SK-N-SH (cell line): ENCODE measurements around the gene TFAP2E. TPM values are rescaled to one million over a fixed set of nuclear protein-coding genes. Genes with fewer than 3 reads are reported as not detected.

Experiments used
- CTCF ChIA-PET: fragments of 300-600, 350-600 bp; formaldehyde crosslinking; extraction: SDS; loops from one replicate; lab custom pipeline; 2021; lab: Yijun Ruan, JAX
- POLR2A ChIA-PET: fragments of 350-600 bp; sonication (Branson Sonifier 250); formaldehyde crosslinking; extraction: SDS; loops from one replicate; lab custom pipeline; 2020; ENCODE audit warnings: antibody characterized with exemption, inconsistent platforms; lab: Yijun Ruan, JAX
- DNase-seq: peaks from one replicate; pipeline ENCODE4 v3.0.0; 2012
- H2AFZ ChIP-seq: fragments of 200-600 bp; sonication (generic); 2 replicates; pipeline ENCODE4 v1.8.1; 2016; ENCODE audit warnings: antibody characterized with exemption, mild to moderate bottlenecking, low read depth
- H3F3A ChIP-seq: fragments of 200-600 bp; sonication (generic); replicated peaks from 2 replicates; pipeline ENCODE3; 2016; ENCODE audit warnings: antibody characterized with exemption, mild to moderate bottlenecking; ENCODE audit not compliant: insufficient read depth
- H3K27ac ChIP-seq, 2 experiments: fragments of 200-500 bp in 1 of 2; fragments of 200-600 bp in 1 of 2; sonication (Bioruptor generic) in 1 of 2; sonication (generic), shearing (Covaris generic) in 1 of 2; 2 replicates each; pipeline versions ENCODE4 v1.5.1 to v1.6.1; 2014 to 2016; ENCODE audit warnings: low read depth in 2 of 2, inconsistent platforms in 1 of 2, low read length in 1 of 2, mild to moderate bottlenecking in 1 of 2, mixed read lengths in 1 of 2
- H3K27me3 ChIP-seq: fragments of 200-600 bp; sonication (generic), shearing (Covaris generic); 2 replicates; pipeline ENCODE4 v1.6.1; 2016; ENCODE audit warnings: mixed run types; ENCODE audit not compliant: insufficient read depth
- H3K36me3 ChIP-seq, 2 experiments: fragments of 200-500 bp in 1 of 2; fragments of 200-600 bp in 1 of 2; sonication (Bioruptor generic) in 1 of 2; sonication (generic) in 1 of 2; replicated peaks in 1 of 2; 2 replicates each; pipeline versions ENCODE3 to v1.5.1; 2014 to 2016; ENCODE audit warnings: low read length in 1 of 2, mild to moderate bottlenecking in 1 of 2; ENCODE audit not compliant: insufficient read depth in 2 of 2, control insufficient read depth in 1 of 2
- H3K4me1 ChIP-seq, 2 experiments: fragments of 200-500 bp in 1 of 2; fragments of 200-600 bp in 1 of 2; sonication (Bioruptor generic) in 1 of 2; sonication (generic), shearing (Covaris generic) in 1 of 2; 2 replicates each; pipeline versions ENCODE4 v1.5.1 to v1.6.1; 2014 to 2016; ENCODE audit warnings: low read depth in 1 of 2, low read length in 1 of 2, mixed run types in 1 of 2; ENCODE audit not compliant: insufficient read depth in 2 of 2, control insufficient read depth in 1 of 2
- H3K4me2 ChIP-seq: fragments of 200-600 bp; sonication (generic), shearing (Covaris generic); 2 replicates; pipeline ENCODE4 v1.6.1; 2017; ENCODE audit warnings: mixed run types
- H3K4me3 ChIP-seq, 2 experiments: fragments of 200-500 bp in 1 of 2; fragments of 200-600 bp in 1 of 2; sonication (Bioruptor generic) in 1 of 2; sonication (generic), shearing (Covaris generic) in 1 of 2; 2 replicates each; pipeline versions ENCODE4 v1.5.1 to v1.8.1; 2014 to 2016; ENCODE audit warnings: low read depth in 2 of 2, inconsistent platforms in 1 of 2, low read length in 1 of 2, mild to moderate bottlenecking in 1 of 2, mixed read lengths in 1 of 2, moderate library complexity in 1 of 2
- H3K79me2 ChIP-seq: fragments of 200-600 bp; sonication (generic); 2 replicates; pipeline ENCODE4 v1.8.1; 2017; ENCODE audit warnings: mild to moderate bottlenecking; ENCODE audit not compliant: insufficient read depth
- H3K9ac ChIP-seq: fragments of 200-600 bp; sonication (generic); 2 replicates; pipeline ENCODE4 v1.6.1; 2017; ENCODE audit warnings: mixed run types
- H3K9me2 ChIP-seq: fragments of 200-600 bp; sonication (generic); 2 replicates; pipeline ENCODE4 v1.6.1; 2017; ENCODE audit warnings: mixed run types
- H3K9me3 ChIP-seq: fragments of 200-600 bp; sonication (generic); 2 replicates; pipeline ENCODE4 v1.6.1; 2017; ENCODE audit warnings: mixed run types, mild to moderate bottlenecking, moderate library complexity
- H4K20me1 ChIP-seq: fragments of 200-600 bp; sonication (generic); 2 replicates; pipeline ENCODE4 v1.6.1; 2017; ENCODE audit warnings: mild to moderate bottlenecking, mixed run types; ENCODE audit not compliant: insufficient read depth
- CTCF ChIP-seq: fragments of 200-600 bp; sonication (generic); IDR thresholded peaks from 2 replicates; pipeline ENCODE4 v1.6.1; 2017; ENCODE audit warnings: antibody characterized with exemption, mild to moderate bottlenecking, moderate library complexity
- ELF1 ChIP-seq: IDR thresholded peaks from 2 replicates; pipeline ENCODE4 v1.4.0; 2012
- EP300 ChIP-seq, 2 experiments: IDR thresholded peaks; 2 replicates each; pipeline versions ENCODE4 v1.4.0 to v1.6.1; 2012; ENCODE audit warnings: borderline replicate concordance in 1 of 2, low read depth in 1 of 2, low read length in 1 of 2
- EZH2phosphoT487 ChIP-seq: fragments of 200-600 bp; sonication (generic); IDR thresholded peaks from 2 replicates; pipeline ENCODE4 v1.6.1; 2017; ENCODE audit warnings: low read depth, mixed run types, mild to moderate bottlenecking, antibody characterized with exemption, moderate library complexity, borderline replicate concordance
- MEF2A ChIP-seq: IDR thresholded peaks from 2 replicates; pipeline ENCODE4 v1.4.0; 2012; ENCODE audit warnings: low read depth, borderline replicate concordance
- RAD21 ChIP-seq: IDR thresholded peaks from 2 replicates; pipeline ENCODE4 v1.6.1; 2012; ENCODE audit warnings: mild to moderate bottlenecking, low read length
- RXRA ChIP-seq: IDR thresholded peaks from 2 replicates; pipeline ENCODE4 v1.4.0; 2012; ENCODE audit warnings: low read depth, mild to moderate bottlenecking, borderline replicate concordance
- SMC3 ChIP-seq: IDR thresholded peaks from 2 replicates; pipeline ENCODE4 v1.6.1; 2012; ENCODE audit warnings: low read depth, low read length, improper control_type of control experiment
- TAF1 ChIP-seq: IDR thresholded peaks from 2 replicates; pipeline ENCODE4 v1.6.1; 2012; ENCODE audit warnings: low read depth, mild to moderate bottlenecking, low read length, moderate library complexity, borderline replicate concordance
- WGBS: methylation state at CpG from one replicate; pipeline ENCODE4 v1.1.6; 2017; ENCODE audit warnings: low lambda C conversion rate; 5-methylcytosine and 5-hydroxymethylcytosine counted together
- polyA plus RNA-seq, 3 experiments: library from polyadenylated mRNA; depleted of rRNA; stranded (reverse); fragments of >200 nt; gene quantifications; 2 replicates each; pipeline ENCODE4 v1.2.3, GENCODE V29; 2012
- TF ChIP-seq, protein P1 (sequence below): fragments of 150-350 bp; IDR thresholded peaks from 2 replicates; pipeline ENCODE4 v1.6.1; 2016; ENCODE audit warnings: mild to moderate bottlenecking, low read depth, low read length
- TF ChIP-seq, protein P2 (sequence below): fragments of 150-350 bp; IDR thresholded peaks from 2 replicates; pipeline ENCODE4 v1.6.1; 2017; ENCODE audit warnings: antibody characterized with exemption, low read length, low read depth, borderline replicate concordance
- TF ChIP-seq, protein P3 (sequence below): IDR thresholded peaks from 2 replicates; pipeline ENCODE4 v1.4.0; 2012; ENCODE audit warnings: low read depth
- TF ChIP-seq, protein P4 (sequence below): IDR thresholded peaks from 2 replicates; pipeline ENCODE4 v1.4.0; 2012; ENCODE audit warnings: low read depth, borderline replicate concordance

Gene TFAP2E
- polyA plus RNA-seq, 1 of the 3 experiments (the other 2 are of a cell fraction): 0.59 TPM

GRCh38 chr1:35600593-35600992, 27.5 kb downstream of the TFAP2E start:
- no peaks in the 10 kb centered on the region for H3K9me3 ChIP-seq
- no peak overlapping the region for H3K9ac ChIP-seq
- peaks cover 4 to 10% of the 10 kb centered on the region in 2 experiments; a peak in 3 of 4 replicates for H3K4me1 ChIP-seq
- no peak overlapping the region for H2AFZ ChIP-seq
- no peaks in the 10 kb centered on the region for H3K9me2 ChIP-seq
- H3F3A ChIP-seq: peaks cover 8% of the 10 kb centered on the region
- no peak overlapping the region for H3K27ac ChIP-seq
- H3K4me2 ChIP-seq: no peak overlapping the region
- 96% methylated on average over 3 of the region's 3 CpGs for WGBS
- H3K27me3 ChIP-seq: no peaks in the 10 kb centered on the region
- POLR2A ChIA-PET: interaction anchor here (1.1 kb wide), 1 partner anchor 23 kb away, joined by 3 read pairs; no protein-coding TSS in a partner anchor
- no peak overlapping the region for H3K4me3 ChIP-seq
- DNase-seq: no peak
- peaks cover 33 to 45% of the 10 kb centered on the region in 2 experiments for H3K36me3 ChIP-seq
- peaks cover 8% of the 10 kb centered on the region for H4K20me1 ChIP-seq
- CTCF ChIA-PET: interaction anchor here (0.5 to 1.3 kb wide), 5 partner anchors 10 to 149 kb away, joined by 3 to 4 read pairs (median 3); partner anchors contain the start of gene NCDN
- TF ChIP-seq, protein P1, sequence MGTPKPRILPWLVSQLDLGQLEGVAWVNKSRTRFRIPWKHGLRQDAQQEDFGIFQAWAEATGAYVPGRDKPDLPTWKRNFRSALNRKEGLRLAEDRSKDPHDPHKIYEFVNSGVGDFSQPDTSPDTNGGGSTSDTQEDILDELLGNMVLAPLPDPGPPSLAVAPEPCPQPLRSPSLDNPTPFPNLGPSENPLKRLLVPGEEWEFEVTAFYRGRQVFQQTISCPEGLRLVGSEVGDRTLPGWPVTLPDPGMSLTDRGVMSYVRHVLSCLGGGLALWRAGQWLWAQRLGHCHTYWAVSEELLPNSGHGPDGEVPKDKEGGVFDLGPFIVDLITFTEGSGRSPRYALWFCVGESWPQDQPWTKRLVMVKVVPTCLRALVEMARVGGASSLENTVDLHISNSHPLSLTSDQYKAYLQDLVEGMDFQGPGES: no peak
- TF ChIP-seq CTCF: no peak
- TF ChIP-seq RXRA: no peak
- TF ChIP-seq, protein P2, sequence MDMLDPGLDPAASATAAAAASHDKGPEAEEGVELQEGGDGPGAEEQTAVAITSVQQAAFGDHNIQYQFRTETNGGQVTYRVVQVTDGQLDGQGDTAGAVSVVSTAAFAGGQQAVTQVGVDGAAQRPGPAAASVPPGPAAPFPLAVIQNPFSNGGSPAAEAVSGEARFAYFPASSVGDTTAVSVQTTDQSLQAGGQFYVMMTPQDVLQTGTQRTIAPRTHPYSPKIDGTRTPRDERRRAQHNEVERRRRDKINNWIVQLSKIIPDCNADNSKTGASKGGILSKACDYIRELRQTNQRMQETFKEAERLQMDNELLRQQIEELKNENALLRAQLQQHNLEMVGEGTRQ: no peak
- TF ChIP-seq RAD21: no peak
- no peak for TF ChIP-seq EP300 (IDR thresholded peaks at IDR 0.05; ENCODE audit: borderline replicate concordance in 1 of 2, low read depth in 1 of 2, low read length in 1 of 2)
- TF ChIP-seq TAF1: no peak
- TF ChIP-seq, protein P3, sequence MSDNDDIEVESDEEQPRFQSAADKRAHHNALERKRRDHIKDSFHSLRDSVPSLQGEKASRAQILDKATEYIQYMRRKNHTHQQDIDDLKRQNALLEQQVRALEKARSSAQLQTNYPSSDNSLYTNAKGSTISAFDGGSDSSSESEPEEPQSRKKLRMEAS: no peak
- TF ChIP-seq EZH2phosphoT487: no peak
- no peak for TF ChIP-seq SMC3
- no peak for TF ChIP-seq ELF1
- no peak for TF ChIP-seq MEF2A
- TF ChIP-seq, protein P4, sequence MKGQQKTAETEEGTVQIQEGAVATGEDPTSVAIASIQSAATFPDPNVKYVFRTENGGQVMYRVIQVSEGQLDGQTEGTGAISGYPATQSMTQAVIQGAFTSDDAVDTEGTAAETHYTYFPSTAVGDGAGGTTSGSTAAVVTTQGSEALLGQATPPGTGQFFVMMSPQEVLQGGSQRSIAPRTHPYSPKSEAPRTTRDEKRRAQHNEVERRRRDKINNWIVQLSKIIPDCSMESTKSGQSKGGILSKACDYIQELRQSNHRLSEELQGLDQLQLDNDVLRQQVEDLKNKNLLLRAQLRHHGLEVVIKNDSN: no peak
- H3K79me2 ChIP-seq: peaks cover 23% of the 10 kb centered on the region
